TTC549 (cell line): ENCODE measurements around the gene ZCCHC14.

ENCODE experiments used
- FAIRE-seq: peaks from 2 replicates; lab custom pipeline; 2012; peaks lifted over from hg19 to GRCh38; lab: Jason Lieb, UNC

ZCCHC14 gene

GRCh38 chr16:87426423-87427215 is 66.2 kb downstream of the ZCCHC14 start:
- FAIRE-seq = no peak

GRCh38 chr16:87425941-87426340 is 66.9 kb downstream of the ZCCHC14 start:
- no peak for FAIRE-seq

DNA sequence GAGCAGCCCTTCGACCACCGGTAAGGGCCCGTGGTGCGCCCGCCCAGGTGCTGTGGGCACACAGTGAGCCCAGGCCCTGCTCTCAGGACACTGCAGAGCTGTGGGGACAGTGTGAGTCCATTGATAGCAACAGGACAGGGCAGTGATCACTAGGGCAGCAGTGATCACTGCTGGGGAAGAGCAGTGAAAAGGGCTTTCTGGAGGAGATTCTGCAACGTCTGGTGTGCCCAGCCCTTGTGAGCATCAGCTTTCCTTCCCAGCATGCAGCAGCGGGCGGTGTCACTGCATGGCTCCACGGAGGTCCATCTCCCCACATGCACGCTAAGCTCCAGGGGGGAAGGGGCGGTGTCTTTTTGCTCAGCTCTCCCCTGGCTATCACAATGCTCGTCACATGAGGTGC is 68.6 kb downstream of the ZCCHC14 start:
- FAIRE-seq = no peak

DNA sequence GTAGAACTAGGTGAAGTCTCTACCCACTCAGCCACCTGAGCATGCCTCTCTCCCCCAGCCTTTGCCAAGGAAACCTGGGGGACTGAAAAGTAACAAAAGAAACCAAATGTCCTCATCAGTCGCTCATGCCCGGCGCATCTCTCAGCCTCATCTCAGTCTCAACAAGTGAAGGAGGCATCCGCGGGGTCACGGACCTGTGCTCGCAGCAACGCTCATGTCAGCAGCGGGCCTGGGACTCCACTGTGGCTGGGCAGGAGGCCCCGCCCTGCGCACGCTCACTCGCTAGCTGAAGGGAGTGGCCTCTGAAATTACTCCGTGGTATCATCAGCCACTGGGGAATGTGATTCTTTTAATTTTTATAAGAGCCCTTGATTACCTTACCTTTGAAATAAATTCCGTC is 69.4 kb downstream of the ZCCHC14 start:
- FAIRE-seq = no peak

GRCh38 chr16:87422106-87422505 is 70.7 kb downstream of the ZCCHC14 start:
- no peak for FAIRE-seq

- no peak for FAIRE-seq
Measured at GRCh38 chr16:87421003-87421912, 71.6 kb downstream of the ZCCHC14 start.

DNA sequence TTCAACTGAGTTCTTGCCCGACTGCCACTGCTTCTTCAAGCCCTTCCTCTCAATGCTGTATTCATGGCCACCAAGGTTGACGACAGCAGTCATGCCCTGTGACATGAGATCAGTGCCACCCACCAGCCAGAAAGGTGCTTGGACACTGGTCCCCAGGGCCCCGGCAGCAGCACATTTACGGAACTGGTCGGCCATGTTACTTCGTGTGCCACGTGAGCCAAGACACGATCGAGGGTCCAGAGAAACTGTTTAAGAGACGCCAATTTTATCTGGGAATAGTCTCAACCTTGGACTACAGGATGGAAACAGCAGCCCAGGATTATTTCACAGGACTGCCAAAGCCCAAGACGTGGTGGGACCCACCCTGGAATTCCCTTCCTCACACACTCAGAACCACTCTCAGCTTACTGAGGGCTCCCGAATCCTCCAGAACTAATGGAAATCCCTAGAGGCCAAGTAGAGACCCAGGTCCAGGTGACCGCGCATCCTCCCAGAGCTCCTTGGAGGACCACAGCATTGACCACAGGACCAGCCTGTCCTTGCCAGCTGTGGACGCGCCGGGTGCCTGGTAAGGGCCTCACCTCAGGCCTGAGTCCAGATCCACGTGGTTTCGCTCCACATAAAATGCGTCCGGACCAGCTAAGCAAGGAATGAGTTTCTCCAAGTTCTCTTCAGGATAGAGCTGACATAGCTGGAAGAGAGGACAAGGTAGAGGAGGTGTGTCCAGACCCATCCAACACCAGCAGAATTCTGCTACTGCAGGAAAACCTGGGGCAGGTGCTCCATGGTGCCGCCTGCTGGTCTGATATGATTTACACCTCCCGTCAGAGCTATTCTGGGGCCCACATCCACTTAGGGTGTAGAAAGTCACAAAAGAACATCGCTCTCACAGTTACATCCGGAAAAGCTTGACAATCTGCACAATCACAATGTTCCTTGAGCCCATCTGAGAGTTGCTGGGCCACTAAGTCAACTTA is 72.5 kb downstream of the ZCCHC14 start:
- no peak for FAIRE-seq

DNA sequence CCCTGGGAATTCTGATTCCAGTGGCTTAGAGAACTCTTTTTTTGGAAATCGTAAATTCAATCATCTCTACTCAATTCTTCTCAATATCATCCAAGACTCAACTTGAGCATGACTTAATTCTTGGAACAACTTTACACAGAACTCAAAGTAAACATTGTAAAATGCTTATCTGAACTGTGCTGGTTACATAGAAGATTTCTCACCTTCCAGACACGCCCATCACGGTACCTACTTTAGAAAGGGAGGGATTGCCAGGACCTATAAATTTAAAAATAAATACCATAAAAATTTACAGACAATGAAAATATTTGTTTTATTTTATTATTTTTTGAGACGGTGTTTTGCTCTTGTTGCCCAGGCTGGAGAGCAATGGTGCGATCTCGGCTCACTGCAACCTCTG is 74.2 kb downstream of the ZCCHC14 start:
- no peak for FAIRE-seq

GRCh38 chr16:87418216-87418615 is 74.6 kb downstream of the ZCCHC14 start:
- no peak for FAIRE-seq

GRCh38 chr16:87417528-87417910 is 75.3 kb downstream of the ZCCHC14 start:
- no peak for FAIRE-seq

GRCh38 chr16:87416826-87417527 is 75.8 kb downstream of the ZCCHC14 start:
- FAIRE-seq = peak; percentile 71

DNA sequence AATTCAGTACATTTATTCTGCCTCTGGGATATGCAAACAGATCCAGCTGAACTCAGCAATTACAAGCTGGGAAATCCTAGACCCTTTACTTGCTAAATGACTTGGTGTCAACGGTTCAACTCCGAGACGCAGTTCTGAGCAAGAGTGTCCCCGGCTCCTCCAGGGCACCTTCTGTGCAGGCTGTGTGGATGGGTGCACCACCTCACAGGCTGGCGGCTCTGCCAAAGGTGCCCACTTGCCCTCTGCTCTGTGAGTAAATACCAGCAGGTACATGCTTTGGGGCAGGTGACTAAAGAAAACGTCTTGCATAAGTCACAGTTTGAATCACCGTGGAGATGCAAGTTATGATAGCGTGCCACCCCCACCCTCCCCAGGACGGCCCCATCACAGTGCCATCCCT is 77.4 kb downstream of the ZCCHC14 start:
- FAIRE-seq = no peak

- no peak for FAIRE-seq
Measured at GRCh38 chr16:87414251-87414680, 78.6 kb downstream of the ZCCHC14 start.

DNA sequence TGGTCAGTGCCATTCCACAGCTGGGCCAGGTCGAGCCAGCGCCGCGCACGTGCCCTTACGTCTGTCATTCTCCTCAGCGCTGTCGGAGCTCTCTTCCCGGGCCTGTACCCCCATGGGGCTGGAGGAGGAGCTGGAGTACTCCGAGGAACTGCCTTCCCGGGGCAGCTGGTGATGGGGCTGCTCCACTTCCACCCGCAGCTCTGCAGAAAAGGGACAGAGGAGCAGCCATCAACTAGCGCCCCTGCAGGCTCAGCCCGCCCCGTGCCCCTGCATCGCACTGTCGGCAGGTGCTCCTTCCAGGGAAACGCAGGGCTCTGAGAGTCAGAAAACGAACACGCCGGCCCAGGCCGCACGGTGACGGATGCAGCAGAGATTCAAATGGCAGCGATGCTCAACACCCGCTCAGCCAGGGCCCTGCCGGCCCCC is 79.8 kb downstream of the ZCCHC14 start:
- no peak for FAIRE-seq

GRCh38 chr16:87412371-87412995 is 80.3 kb downstream of the ZCCHC14 start:
- no peak for FAIRE-seq

- FAIRE-seq = no peak
Measured at GRCh38 chr16:87411375-87412271, 81.2 kb downstream of the ZCCHC14 start.

GRCh38 chr16:87410968-87411367 is 81.9 kb downstream of the ZCCHC14 start:
- FAIRE-seq = no peak

DNA sequence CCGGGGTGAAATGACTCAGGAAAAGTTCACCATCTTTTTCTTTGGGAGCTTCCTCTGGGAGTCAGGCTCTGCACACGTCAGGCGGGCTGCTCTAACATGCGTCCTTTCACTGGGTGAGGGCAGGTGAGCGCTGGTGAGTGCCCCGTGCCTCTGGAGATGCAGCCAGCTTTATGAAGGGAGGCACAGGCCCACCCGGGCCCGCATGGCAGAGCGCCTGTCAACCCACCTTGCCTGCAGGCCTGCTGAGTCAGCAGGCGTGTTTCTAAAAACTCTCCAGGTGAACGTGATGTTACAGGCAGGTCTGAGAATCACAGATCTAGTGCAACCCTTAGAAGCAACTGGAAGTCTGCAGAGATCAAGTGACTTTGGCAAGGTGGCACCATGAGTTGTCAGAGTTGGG is 82.3 kb downstream of the ZCCHC14 start:
- FAIRE-seq = no peak

DNA sequence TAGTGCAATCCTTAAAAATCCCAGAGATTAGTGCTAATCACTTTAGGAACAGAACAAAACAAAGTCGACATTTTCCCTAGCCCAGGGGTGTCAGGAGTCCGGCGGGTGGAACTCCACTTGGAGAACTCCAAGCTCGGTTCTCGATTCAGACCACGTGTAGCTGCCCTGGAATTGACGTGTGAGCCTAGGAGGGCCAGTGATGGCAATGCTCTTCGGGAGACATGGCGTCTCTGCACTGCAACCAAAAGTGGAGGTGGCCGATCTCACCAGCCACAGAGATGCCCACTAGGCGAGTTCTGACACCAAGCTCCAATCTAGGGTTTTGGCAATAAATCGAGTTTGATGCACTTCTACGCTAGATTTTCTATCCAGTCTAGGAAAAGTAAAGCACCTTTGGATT is 83.0 kb downstream of the ZCCHC14 start:
- FAIRE-seq = no peak

- FAIRE-seq = no peak
Measured at GRCh38 chr16:87409153-87409552, 83.7 kb downstream of the ZCCHC14 start.
